Fibroblast of skin of left quadriceps (primary cell): ENCODE data around the gene CFAP90.

ENCODE experiments used
- DNase-seq, 2 experiments: peaks; one replicate each; pipeline ENCODE4 v3.0.0-alpha.2; 2013; ENCODE audit warnings: low read depth in 2 of 2

Gene CFAP90

GRCh38 chr5:7868427-7868772 is 17.5 kb upstream of the CFAP90 start:
- DNase-seq, result no peak

- no peak for DNase-seq
Measured at GRCh38 chr5:7867260-7867659, 16.3 kb upstream of the CFAP90 start.

- no peak for DNase-seq
Measured at GRCh38 chr5:7866196-7866595, 15.3 kb upstream of the CFAP90 start.

- no peak for DNase-seq
Measured at GRCh38 chr5:7857926-7858632, 7.1 kb upstream of the CFAP90 start.

GRCh38 chr5:7857361-7857760 is 6.4 kb upstream of the CFAP90 start:
- DNase-seq, result no peak

GRCh38 chr5:7856855-7857254 is 5.9 kb upstream of the CFAP90 start:
- DNase-seq, result no peak

- DNase-seq, result no peak
Measured at GRCh38 chr5:7855611-7856010, 4.7 kb upstream of the CFAP90 start.

- no peak for DNase-seq
Measured at GRCh38 chr5:7852988-7853387, 2.1 kb upstream of the CFAP90 start.

GRCh38 chr5:7852542-7852941 is 1.6 kb upstream of the CFAP90 start:
- DNase-seq, result no peak

- DNase-seq, result no peak
Measured at GRCh38 chr5:7851617-7852289, 820 bp upstream of the CFAP90 start.

- no peak for DNase-seq
Measured at GRCh38 chr5:7851240-7851592, 283 bp upstream of the CFAP90 start.

- no peak for DNase-seq
Measured at GRCh38 chr5:7849681-7850394, 1.1 kb downstream of the CFAP90 start.

- no peak for DNase-seq
Measured at GRCh38 chr5:7848296-7848695, 2.6 kb downstream of the CFAP90 start.

GRCh38 chr5:7846327-7846726 is 4.6 kb downstream of the CFAP90 start:
- DNase-seq, result no peak

- DNase-seq, result no peak
Measured at GRCh38 chr5:7845557-7845956, 5.4 kb downstream of the CFAP90 start.

GRCh38 chr5:7844901-7845300 is 6.0 kb downstream of the CFAP90 start:
- DNase-seq, result no peak

GRCh38 chr5:7842531-7842930 is 8.4 kb downstream of the CFAP90 start:
- no peak for DNase-seq

GRCh38 chr5:7837403-7837802 is 13.5 kb downstream of the CFAP90 start:
- no peak for DNase-seq

GRCh38 chr5:7834982-7835381 is 16.0 kb downstream of the CFAP90 start:
- DNase-seq, result no peak

GRCh38 chr5:7828269-7828668 is 22.7 kb downstream of the CFAP90 start:
- DNase-seq, result no peak

- peak in 1 of 2 experiments; percentile 5 for DNase-seq
Measured at GRCh38 chr5:7827610-7828009, 23.3 kb downstream of the CFAP90 start.

- no peak for DNase-seq
Measured at GRCh38 chr5:7825630-7826029, 25.3 kb downstream of the CFAP90 start.

GRCh38 chr5:7824995-7825394 is 25.9 kb downstream of the CFAP90 start:
- DNase-seq, result no peak
